Hepatocyte (in vitro differentiated cells): ENCODE measurements around the gene CDAN1. TPM values are rescaled to one million over a fixed set of nuclear protein-coding genes. Genes with fewer than 3 reads are reported as not detected.
"Not testable (repeated sequence)": the region's sequence is repeated elsewhere in the genome, so short reads cannot be mapped to it uniquely, and the experiment has no call there.

Experiments
- DNase-seq: peaks from one replicate; pipeline ENCODE4 v3.0.0-alpha.2; 2016; ENCODE audit warnings: low spot score
- H2AFZ ChIP-seq: fragments of 200-600 bp; sonication (generic); 2 replicates; pipeline ENCODE4 v1.6.0; 2016; ENCODE audit warnings: antibody characterized with exemption, mild to moderate bottlenecking
- H3K27ac ChIP-seq: fragments of 200-600 bp; sonication (generic); 2 replicates; pipeline ENCODE4 v1.5.1; 2016; ENCODE audit warnings: mild to moderate bottlenecking
- H3K27me3 ChIP-seq: fragments of 200-600 bp; sonication (generic); 2 replicates; pipeline ENCODE4 v1.6.1; 2016
- H3K36me3 ChIP-seq: fragments of 200-600 bp; sonication (generic); replicated peaks from 2 replicates; pipeline ENCODE4 v1.5.1; 2016; ENCODE audit warnings: low read depth; ENCODE audit not compliant: insufficient read depth
- H3K4me1 ChIP-seq: fragments of 200-600 bp; sonication (generic); 2 replicates; pipeline ENCODE4 v1.5.1; 2016; ENCODE audit warnings: mild to moderate bottlenecking, moderate library complexity; ENCODE audit not compliant: insufficient read depth
- H3K4me2 ChIP-seq: fragments of 200-600 bp; sonication (generic); 2 replicates; pipeline ENCODE4 v1.6.0; 2016
- H3K4me3 ChIP-seq: fragments of 200-600 bp; sonication (generic); 2 replicates; pipeline ENCODE4 v1.5.1; 2016; ENCODE audit warnings: mild to moderate bottlenecking
- H3K79me2 ChIP-seq: fragments of 200-600 bp; sonication (generic); 2 replicates; pipeline ENCODE4 v1.6.0; 2017; ENCODE audit warnings: mild to moderate bottlenecking
- H3K9me2 ChIP-seq: fragments of 200-600 bp; sonication (generic); replicated peaks from 2 replicates; pipeline ENCODE4 v1.6.0; 2017; ENCODE audit warnings: mild to moderate bottlenecking; ENCODE audit not compliant: insufficient read depth
- H3K9me3 ChIP-seq: fragments of 200-600 bp; sonication (generic); 2 replicates; pipeline ENCODE4 v1.5.1; 2016; ENCODE audit warnings: low read depth, mild to moderate bottlenecking
- H4K20me1 ChIP-seq: fragments of 200-600 bp; sonication (generic); 2 replicates; pipeline ENCODE4 v1.6.0; 2016; ENCODE audit warnings: mild to moderate bottlenecking; ENCODE audit not compliant: insufficient read depth, poor library complexity, severe bottlenecking
- CTCF ChIP-seq: fragments of 200-600 bp; sonication (generic); IDR thresholded peaks from 2 replicates; pipeline ENCODE4 v1.5.1; 2016; ENCODE audit warnings: antibody characterized with exemption, mild to moderate bottlenecking; ENCODE audit not compliant: poor library complexity
- EZH2 ChIP-seq: fragments of 200-600 bp; sonication (generic); IDR thresholded peaks from 2 replicates; pipeline ENCODE4 v1.6.1; 2016; ENCODE audit warnings: antibody characterized with exemption, mild to moderate bottlenecking, borderline replicate concordance
- EZH2phosphoT487 ChIP-seq: fragments of 200-600 bp; sonication (generic); IDR thresholded peaks from one replicate; pipeline ENCODE4 v1.6.1; 2018; ENCODE audit warnings: antibody characterized with exemption, mild to moderate bottlenecking, low read depth, moderate library complexity; ENCODE audit not compliant: unreplicated experiment, severe bottlenecking
- WGBS: methylation state at CpG from one replicate; pipeline ENCODE4 v1.1.6; 2016; ENCODE audit warnings: low lambda C conversion rate; ENCODE audit errors: missing lambda C conversion rate; 5-methylcytosine and 5-hydroxymethylcytosine counted together
- polyA plus RNA-seq: library from polyadenylated mRNA; unstranded; fragments of >200 nt; fragmentation: Nextera tagmentation; extraction: Ambion mirVana; gene quantifications from 2 replicates; pipeline ENCODE4 v1.2.1, GENCODE V29; 2016
- total RNA-seq: library from RNA; depleted of rRNA; stranded (reverse); fragments of >200 nt; gene quantifications from 2 replicates; pipeline ENCODE4 v1.2.3, GENCODE V29; 2014

CDAN1 gene
- total and polyA plus RNA-seq, 2 experiments from 2014 or later = 12.3 to 13.9 TPM

DNA sequence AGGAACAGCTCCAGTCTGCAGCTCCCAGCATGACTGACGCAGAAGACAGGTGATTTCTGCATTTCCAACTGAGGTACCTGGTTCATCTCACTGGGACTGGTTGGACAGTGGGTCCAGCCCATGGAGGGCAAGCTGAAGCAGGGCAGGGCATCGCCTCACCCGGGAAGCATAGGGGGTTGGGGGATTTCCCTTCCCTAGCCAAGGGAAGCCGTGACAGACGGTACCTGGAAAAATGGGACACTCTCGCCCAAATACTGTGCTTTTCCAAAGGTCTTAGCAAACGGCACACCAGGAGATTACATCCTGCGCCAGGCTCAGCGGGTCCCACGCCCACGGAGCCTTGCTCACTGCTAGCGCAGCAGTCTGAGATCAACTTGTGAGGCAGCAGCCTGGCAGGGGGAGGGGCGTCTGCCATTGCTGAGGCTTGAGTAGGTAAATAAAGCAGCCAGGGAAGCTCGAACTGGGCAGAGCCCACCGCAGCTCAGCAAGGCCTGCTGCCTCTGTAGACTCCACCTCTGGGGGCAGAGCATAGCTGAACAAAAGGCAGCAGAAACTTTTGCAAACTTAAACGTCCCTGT lies 27.3 kb upstream of the CDAN1 start:
- WGBS = 49% methylated on average over 16 of the region's 16 CpGs
- Histone ChIP-seq H3K4me2 (peak overlapping the region; percentile 60), H3K9me3 (peaks cover 11% of the 10 kb centered on the region)
- not testable (repeated sequence) for H4K20me1 ChIP-seq, DNase-seq, H3K27ac ChIP-seq, H2AFZ ChIP-seq, H3K4me3 ChIP-seq, H3K4me1 ChIP-seq, H3K79me2 ChIP-seq, H3K36me3 ChIP-seq, H3K9me2 ChIP-seq, H3K27me3 ChIP-seq

- not testable (repeated sequence) for H3K36me3 ChIP-seq, H3K4me3 ChIP-seq, H3K9me2 ChIP-seq, DNase-seq, H3K4me1 ChIP-seq, H3K4me2 ChIP-seq, H2AFZ ChIP-seq, H4K20me1 ChIP-seq, H3K27me3 ChIP-seq, H3K79me2 ChIP-seq, H3K27ac ChIP-seq
- WGBS = 94% methylated on average over 2 of the region's 2 CpGs
- peaks cover 11% of the 10 kb centered on the region for H3K9me3 ChIP-seq
Measured at GRCh38 chr15:42761813-42762212, 24.9 kb upstream of the CDAN1 start.

DNA sequence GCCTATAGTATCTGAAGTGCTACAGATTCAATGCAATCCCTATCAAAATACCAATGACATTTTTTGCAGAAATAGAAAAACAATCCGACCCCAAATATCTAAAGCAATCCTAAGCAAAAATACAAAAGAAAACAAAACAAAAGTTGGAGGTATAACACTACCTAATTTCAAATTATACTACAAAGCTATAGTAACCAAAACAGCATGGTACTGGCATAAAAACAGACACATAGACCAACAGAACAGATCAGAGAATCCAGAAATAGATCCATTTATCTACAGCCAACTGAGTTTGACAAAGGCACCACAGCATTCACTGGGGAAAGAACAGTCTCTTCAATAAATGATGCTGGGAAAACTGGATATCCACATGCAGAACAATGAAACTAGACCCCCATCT lies 23.8 kb upstream of the CDAN1 start:
- Histone ChIP-seq H3K4me2 (no peak overlapping the region), H4K20me1 (no peaks in the 10 kb centered on the region), H3K4me3 (no peak overlapping the region), H3K9me3 (peaks cover 11% of the 10 kb centered on the region), H3K79me2 (peaks cover 3% of the 10 kb centered on the region), H3K9me2 (no peaks in the 10 kb centered on the region), H3K27ac (no peak overlapping the region), H2AFZ (no peak overlapping the region), H3K36me3 (no peaks in the 10 kb centered on the region), H3K4me1 (no peaks in the 10 kb centered on the region), H3K27me3 (no peaks in the 10 kb centered on the region)
- DNase-seq = no peak
- TF ChIP-seq EZH2 (no peak), CTCF (no peak), EZH2phosphoT487 (no peak)
- 100% methylated on average over 1 of the region's 1 CpG for WGBS

DNA sequence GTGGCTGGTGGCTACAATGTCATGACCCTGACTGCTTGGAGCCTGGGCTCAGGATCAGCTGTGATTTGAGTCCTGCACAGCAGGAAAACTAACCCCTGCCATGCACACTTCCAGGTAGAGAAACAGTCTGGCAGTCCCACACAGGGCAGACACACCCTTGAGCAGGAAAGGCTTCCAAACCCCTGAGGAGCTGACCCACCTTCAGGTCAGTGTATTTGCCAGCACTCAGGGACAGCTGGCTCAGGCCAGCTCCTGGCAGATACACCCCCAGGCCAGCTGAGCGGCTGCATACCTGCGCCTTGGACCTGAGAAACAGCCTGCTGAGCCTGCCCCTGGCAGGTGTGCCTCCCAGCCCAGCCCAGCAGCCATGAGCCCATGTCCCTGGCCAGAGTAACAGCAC lies 22.2 kb upstream of the CDAN1 start:
- Histone ChIP-seq H3K4me1 (no peaks in the 10 kb centered on the region), H3K27ac (no peak overlapping the region), H4K20me1 (no peaks in the 10 kb centered on the region), H3K9me2 (no peaks in the 10 kb centered on the region), H3K27me3 (no peaks in the 10 kb centered on the region), H3K79me2 (peaks cover 3% of the 10 kb centered on the region), H3K36me3 (no peaks in the 10 kb centered on the region), H2AFZ (no peak overlapping the region), H3K9me3 (peaks cover 11% of the 10 kb centered on the region), H3K4me3 (no peak overlapping the region), H3K4me2 (no peak overlapping the region)
- no peak for DNase-seq
- 95% methylated on average over 2 of the region's 2 CpGs for WGBS
- TF ChIP-seq CTCF = no peak
- TF ChIP-seq EZH2 = no peak
- no peak for TF ChIP-seq EZH2phosphoT487

DNA sequence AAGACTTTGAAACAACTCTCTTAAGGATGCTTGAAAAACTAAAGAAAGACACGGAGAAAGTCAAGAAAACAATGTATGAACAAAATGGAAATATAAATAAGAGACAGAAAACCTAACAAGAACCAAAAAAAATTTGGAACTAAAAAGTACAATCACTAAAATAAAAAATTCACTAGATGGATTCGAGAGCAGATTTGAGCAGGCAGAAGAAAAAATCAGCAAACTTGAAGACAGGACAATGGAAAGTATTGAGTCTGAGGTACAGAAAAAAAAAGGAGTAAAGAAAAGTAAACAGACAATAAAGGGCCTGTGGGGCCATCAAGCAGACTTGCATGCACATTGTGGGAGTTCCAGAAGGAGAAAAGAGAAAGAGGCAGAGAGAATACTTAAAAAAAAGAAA lies 13.4 kb upstream of the CDAN1 start:
- H3K4me2 ChIP-seq = no peak overlapping the region
- no peaks in the 10 kb centered on the region for H3K4me1 ChIP-seq
- 93% methylated on average over 2 of the region's 2 CpGs for WGBS
- H4K20me1 ChIP-seq = no peaks in the 10 kb centered on the region
- no peaks in the 10 kb centered on the region for H3K9me3 ChIP-seq
- no peaks in the 10 kb centered on the region for H3K9me2 ChIP-seq
- DNase-seq = no peak
- no peak overlapping the region for H2AFZ ChIP-seq
- peaks cover 5% of the 10 kb centered on the region for H3K36me3 ChIP-seq
- H3K79me2 ChIP-seq = no peaks in the 10 kb centered on the region
- no peak for TF ChIP-seq EZH2phosphoT487
- TF ChIP-seq CTCF = no peak
- TF ChIP-seq EZH2 = no peak
- no peaks in the 10 kb centered on the region for H3K27me3 ChIP-seq
- H3K27ac ChIP-seq = no peak overlapping the region
- H3K4me3 ChIP-seq = no peak overlapping the region
